C4-2B (cell line): ENCODE data around the gene STIM1.

Source experiments
- CTCF ChIP-seq: fragments of 450-650 bp; conservative IDR thresholded peaks from 2 replicates; pipeline ENCODE4 v1.5.1; 2017; ENCODE audit warnings: mild to moderate bottlenecking
- ZFX ChIP-seq: fragments of 450-650 bp; IDR thresholded peaks from 2 replicates; pipeline ENCODE4 v1.6.1; 2017

- TF ChIP-seq CTCF (no peak), ZFX (no peak)
These were observed 2.2 kb downstream of the STIM1 start for GRCh38 chr11:3857628-3858027.
